ENCODE results near the gene RAB3IL1. TPM values are rescaled to one million over a fixed set of nuclear protein-coding genes. Genes with fewer than 3 reads are reported as not detected.

RAB3IL1 gene
- total and polyA plus RNA-seq, 9 of the 15 experiments (the other 6 are each of a cell fraction or from before 2014, with no cell fraction given): 0.15 to 42.6 (median 15.5) TPM

GRCh38 chr11:61881397-61881796 is 36.0 kb downstream of the RAB3IL1 start (continued):
- no peak for TF ChIP-seq RREB1 (CRISPR knock-in tag; IDR thresholded peaks at IDR 0.05)
- TF ChIP-seq, protein P1, sequence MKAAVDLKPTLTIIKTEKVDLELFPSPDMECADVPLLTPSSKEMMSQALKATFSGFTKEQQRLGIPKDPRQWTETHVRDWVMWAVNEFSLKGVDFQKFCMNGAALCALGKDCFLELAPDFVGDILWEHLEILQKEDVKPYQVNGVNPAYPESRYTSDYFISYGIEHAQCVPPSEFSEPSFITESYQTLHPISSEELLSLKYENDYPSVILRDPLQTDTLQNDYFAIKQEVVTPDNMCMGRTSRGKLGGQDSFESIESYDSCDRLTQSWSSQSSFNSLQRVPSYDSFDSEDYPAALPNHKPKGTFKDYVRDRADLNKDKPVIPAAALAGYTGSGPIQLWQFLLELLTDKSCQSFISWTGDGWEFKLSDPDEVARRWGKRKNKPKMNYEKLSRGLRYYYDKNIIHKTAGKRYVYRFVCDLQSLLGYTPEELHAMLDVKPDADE (conservative IDR thresholded peaks at IDR 0.05; ENCODE audit: control insufficient read depth, low read depth, low read length): no peak
- TF ChIP-seq TFAM (CRISPR knock-in tag; conservative IDR thresholded peaks at IDR 0.05): no peak
- TF ChIP-seq ZNF699 (CRISPR knock-in tag; IDR thresholded peaks at IDR 0.05; ENCODE audit: insufficient replicate concordance): no peak
- TF ChIP-seq RBM17 (IDR thresholded peaks at IDR 0.05; ENCODE audit: borderline replicate concordance, low read depth, low read length): no peak
- TF ChIP-seq RAD51 (IDR thresholded peaks at IDR 0.05; ENCODE audit: borderline replicate concordance, low read depth): no peak
- TF ChIP-seq ZNF165 (CRISPR knock-in tag; IDR thresholded peaks at IDR 0.05; ENCODE audit: borderline replicate concordance): no peak

Measured in K562 (cell line).